OCI-LY7 (cell line): ENCODE results near the gene LPIN3. TPM values are rescaled to one million over a fixed set of nuclear protein-coding genes. Genes with fewer than 3 reads are reported as not detected.

Experiments used
- BruUV-seq: library from RNA; stranded (reverse); fragments of 400-500 nt; replicated peaks from 2 replicates; lab custom pipeline; 2021; lab: Mats Ljungman, UMichigan
- CTCF ChIA-PET: fragments of 300-600 bp; sonication (Branson Sonifier 250); formaldehyde crosslinking; loops from one replicate; lab custom pipeline; 2022; ENCODE audit warnings: antibody characterized with exemption; ENCODE audit not compliant: unreplicated experiment; lab: Charles Lee
- POLR2A ChIA-PET: fragments of 300-600 bp; sonication (Branson Sonifier 250); formaldehyde crosslinking; loops from one replicate; lab custom pipeline; 2022; ENCODE audit warnings: antibody characterized with exemption; lab: Charles Lee
- DNase-seq: peaks from one replicate; pipeline ENCODE4 v3.0.0-alpha.2; 2015; ENCODE audit warnings: low spot score
- H2AFZ ChIP-seq: fragments of 200-600 bp; sonication (generic), shearing (Covaris generic); 2 replicates; pipeline ENCODE4 v1.6.1; 2014; ENCODE audit warnings: mild to moderate bottlenecking, antibody characterized with exemption, low read length, moderate library complexity
- H3K27ac ChIP-seq: fragments of 200-600 bp; sonication (generic); 2 replicates; pipeline ENCODE4 v1.5.1; 2014; ENCODE audit warnings: mixed run types, low read depth, mild to moderate bottlenecking, moderate library complexity, low read length, inconsistent platforms; ENCODE audit not compliant: poor library complexity, severe bottlenecking
- H3K36me3 ChIP-seq: fragments of 200-600 bp; sonication (generic); 2 replicates; pipeline ENCODE4 v1.6.1; 2014; ENCODE audit warnings: mild to moderate bottlenecking, antibody characterized with exemption, low read length, moderate library complexity, mixed read lengths; ENCODE audit not compliant: insufficient read depth
- H3K4me1 ChIP-seq: fragments of 200-600 bp; sonication (generic); 2 replicates; pipeline ENCODE4 v1.5.1; 2014; ENCODE audit warnings: mild to moderate bottlenecking, low read length; ENCODE audit not compliant: insufficient read depth, poor library complexity, severe bottlenecking
- H3K4me2 ChIP-seq: fragments of 200-600 bp; sonication (generic); 2 replicates; pipeline ENCODE4 v1.6.1; 2014; ENCODE audit warnings: mild to moderate bottlenecking, low read length
- H3K4me3 ChIP-seq: fragments of 200-600 bp; sonication (generic); 2 replicates; pipeline ENCODE4 v1.5.1; 2014; ENCODE audit warnings: mild to moderate bottlenecking, low read depth, low read length; ENCODE audit not compliant: poor library complexity, severe bottlenecking
- H3K79me2 ChIP-seq: fragments of 200-600 bp; sonication (generic); 2 replicates; pipeline ENCODE4 v1.6.1; 2016; ENCODE audit warnings: low read depth, mild to moderate bottlenecking, low read length, moderate library complexity, mixed read lengths; ENCODE audit not compliant: insufficient read depth
- H3K9me2 ChIP-seq: fragments of 200-600 bp; sonication (generic); 2 replicates; pipeline ENCODE4 v1.6.1; 2016; ENCODE audit warnings: mild to moderate bottlenecking, low read length, mixed read lengths; ENCODE audit not compliant: insufficient read depth
- H3K9me3 ChIP-seq: fragments of 200-600 bp; sonication (generic); 2 replicates; pipeline ENCODE4 v1.6.1; 2014; ENCODE audit warnings: mild to moderate bottlenecking, mixed run types, low read length, mixed read lengths
- H4K20me1 ChIP-seq: fragments of 200-600 bp; sonication (generic); 2 replicates; pipeline ENCODE4 v1.6.1; 2014; ENCODE audit warnings: mild to moderate bottlenecking, antibody characterized with exemption, low read length, moderate library complexity, mixed read lengths; ENCODE audit not compliant: insufficient read depth
- EZH2phosphoT487 ChIP-seq: fragments of 200-600 bp; sonication (generic); IDR thresholded peaks from 2 replicates; pipeline ENCODE4 v1.6.1; 2018; ENCODE audit warnings: low read depth, borderline replicate concordance, mild to moderate bottlenecking, mixed run types, antibody characterized with exemption, low read length, moderate library complexity, mixed read lengths
- intact Hi-C: fragments of 100-400 bp; cut with micrococcal nuclease; formaldehyde crosslinking; loops from one replicate; pipeline ENCODE4 v1.10.0; 2022; ENCODE audit not compliant: unreplicated experiment
- total RNA-seq, 2 experiments: library from RNA; depleted of rRNA in 1 of 2; stranded (reverse); fragments of >200 nt in 1 of 2; shearing (Covaris generic) in 1 of 2; gene quantifications; 2 replicates each; pipeline ENCODE4 v1.2.3, GENCODE V29; 2014 to 2022
- TF ChIP-seq, protein P1 (sequence below): fragments of 200-600 bp; sonication (generic); conservative IDR thresholded peaks from 2 replicates; pipeline ENCODE4 v1.5.1; 2014; ENCODE audit warnings: mild to moderate bottlenecking, antibody characterized with exemption, low read length, moderate library complexity, mixed read lengths

The LPIN3 gene
- total RNA-seq, 2 experiments from 2014 or later: 0.19 to 2.1 TPM

DNA sequence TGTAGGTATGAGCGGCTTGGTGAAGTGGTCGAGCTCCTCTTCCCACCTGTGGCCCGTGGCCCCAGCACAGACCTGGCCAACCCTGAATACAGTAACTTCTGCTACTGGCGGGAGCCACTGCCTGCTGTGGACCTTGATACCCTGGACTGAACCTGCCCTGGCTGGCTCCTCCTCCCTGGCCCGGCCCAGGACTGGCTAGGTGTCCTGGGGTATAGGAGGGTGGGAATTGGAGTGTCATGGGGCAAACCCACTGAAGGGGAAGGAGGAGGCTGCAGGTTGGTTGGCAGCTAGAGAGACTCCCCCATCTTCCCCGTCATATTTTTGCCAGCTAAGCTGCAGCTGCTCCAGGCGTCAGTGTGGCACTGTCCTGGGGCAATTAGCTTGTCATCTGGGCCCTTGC is 18.1 kb downstream of the LPIN3 start:
- ChIA-PET POLR2A (no interaction called here), CTCF (interaction anchor here (0.6 kb wide), 1 partner anchor 139 kb away, joined by 3 read pairs; no protein-coding TSS in a partner anchor)
- no peak overlapping the region for H3K4me3 ChIP-seq
- DNase-seq: no peak
- H4K20me1 ChIP-seq: no peaks in the 10 kb centered on the region
- no peaks in the 10 kb centered on the region for H3K9me3 ChIP-seq
- no peak overlapping the region for H3K4me2 ChIP-seq
- TF ChIP-seq, protein P1, sequence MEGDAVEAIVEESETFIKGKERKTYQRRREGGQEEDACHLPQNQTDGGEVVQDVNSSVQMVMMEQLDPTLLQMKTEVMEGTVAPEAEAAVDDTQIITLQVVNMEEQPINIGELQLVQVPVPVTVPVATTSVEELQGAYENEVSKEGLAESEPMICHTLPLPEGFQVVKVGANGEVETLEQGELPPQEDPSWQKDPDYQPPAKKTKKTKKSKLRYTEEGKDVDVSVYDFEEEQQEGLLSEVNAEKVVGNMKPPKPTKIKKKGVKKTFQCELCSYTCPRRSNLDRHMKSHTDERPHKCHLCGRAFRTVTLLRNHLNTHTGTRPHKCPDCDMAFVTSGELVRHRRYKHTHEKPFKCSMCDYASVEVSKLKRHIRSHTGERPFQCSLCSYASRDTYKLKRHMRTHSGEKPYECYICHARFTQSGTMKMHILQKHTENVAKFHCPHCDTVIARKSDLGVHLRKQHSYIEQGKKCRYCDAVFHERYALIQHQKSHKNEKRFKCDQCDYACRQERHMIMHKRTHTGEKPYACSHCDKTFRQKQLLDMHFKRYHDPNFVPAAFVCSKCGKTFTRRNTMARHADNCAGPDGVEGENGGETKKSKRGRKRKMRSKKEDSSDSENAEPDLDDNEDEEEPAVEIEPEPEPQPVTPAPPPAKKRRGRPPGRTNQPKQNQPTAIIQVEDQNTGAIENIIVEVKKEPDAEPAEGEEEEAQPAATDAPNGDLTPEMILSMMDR: no peak
- TF ChIP-seq EZH2phosphoT487: no peak
- no peaks in the 10 kb centered on the region for H3K9me2 ChIP-seq
- intact Hi-C loops: no loop called here
- no peak overlapping the region for H3K27ac ChIP-seq
- H3K4me1 ChIP-seq: no peaks in the 10 kb centered on the region
- no peaks in the 10 kb centered on the region for H3K79me2 ChIP-seq
- no TSS peak for BruUV-seq
- no peak overlapping the region for H2AFZ ChIP-seq
- H3K36me3 ChIP-seq: no peaks in the 10 kb centered on the region

DNA sequence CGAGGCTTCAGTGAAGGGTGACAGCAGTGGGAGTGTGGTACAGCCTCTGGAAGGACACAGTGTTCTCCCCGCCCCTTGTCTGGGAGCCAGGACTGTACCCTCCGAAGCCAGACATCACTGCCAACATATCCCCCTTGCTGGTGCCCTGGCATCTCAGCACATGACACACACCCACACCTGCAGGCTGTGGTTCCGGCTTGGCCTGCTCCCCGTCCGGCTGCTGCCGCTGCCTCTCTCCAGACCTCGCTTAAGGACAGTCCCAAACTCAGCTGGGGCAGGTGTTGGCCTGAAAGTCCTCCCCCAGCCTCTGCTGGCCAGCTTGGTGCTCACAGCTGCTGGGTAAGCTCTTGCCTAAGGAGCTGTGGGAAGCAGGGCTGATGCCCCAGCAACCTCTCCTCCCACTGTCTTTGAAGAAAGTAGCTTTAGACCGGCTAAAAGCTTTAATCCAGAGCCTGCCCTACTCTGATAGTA is 19.0 kb downstream of the LPIN3 start:
- no peaks in the 10 kb centered on the region for H3K9me2 ChIP-seq
- TF ChIP-seq, protein P1: no peak
- no peak for TF ChIP-seq EZH2phosphoT487
- H3K4me2 ChIP-seq: no peak overlapping the region
- H3K36me3 ChIP-seq: no peaks in the 10 kb centered on the region
- intact Hi-C loops: no loop called here
- H3K4me1 ChIP-seq: no peaks in the 10 kb centered on the region
- CTCF ChIA-PET: no interaction called here
- no peaks in the 10 kb centered on the region for H4K20me1 ChIP-seq
- no peak overlapping the region for H3K27ac ChIP-seq
- POLR2A ChIA-PET: no interaction called here
- no peak for DNase-seq
- H3K79me2 ChIP-seq: no peaks in the 10 kb centered on the region
- no peaks in the 10 kb centered on the region for H3K9me3 ChIP-seq
- no peak overlapping the region for H2AFZ ChIP-seq
- BruUV-seq: no TSS peak
- no peak overlapping the region for H3K4me3 ChIP-seq

DNA sequence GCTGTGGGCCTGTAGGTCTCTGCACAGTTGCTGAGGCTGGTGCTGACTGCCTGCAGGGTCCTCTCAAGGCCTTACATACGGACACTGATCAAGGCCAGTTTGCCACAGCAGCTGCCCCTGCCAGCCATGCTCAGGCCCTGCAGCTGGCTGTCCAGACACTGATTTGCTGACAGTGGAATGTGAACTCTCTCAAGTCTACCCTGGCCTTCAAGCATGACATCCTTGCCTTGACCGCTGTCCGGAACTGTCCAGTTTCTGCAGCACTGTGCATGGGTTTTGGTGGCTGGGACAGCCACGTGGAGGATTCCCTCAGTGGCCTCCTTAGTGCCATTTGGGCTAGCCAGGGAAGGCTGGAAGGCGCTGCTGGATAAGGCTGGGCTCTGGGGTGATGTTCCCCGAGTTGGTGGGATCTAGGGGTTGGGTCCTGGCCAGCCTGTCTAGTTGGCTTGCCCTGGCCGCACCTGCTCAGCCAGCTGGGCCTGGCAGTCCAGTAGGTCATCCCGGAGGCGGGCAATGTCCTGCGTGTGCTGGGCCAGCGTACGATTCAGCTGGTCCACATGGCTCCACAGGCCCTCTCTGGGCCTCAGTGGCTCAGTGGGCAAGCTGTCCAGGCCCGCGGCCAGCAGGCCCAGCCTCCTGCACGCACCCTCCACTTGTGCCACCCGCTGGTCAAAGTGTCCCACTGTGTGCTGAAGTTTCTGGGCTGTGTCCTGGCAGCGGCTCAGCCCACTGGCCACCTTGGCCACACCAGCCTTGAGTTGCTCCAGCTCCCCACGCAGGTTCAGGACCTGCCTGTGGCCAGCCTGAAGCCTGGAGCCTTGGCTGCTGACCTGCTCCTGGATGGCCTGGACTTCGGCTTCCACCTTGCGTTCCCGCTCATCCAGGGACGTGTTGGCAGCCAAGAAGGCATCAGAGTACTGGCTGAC is 20.5 kb downstream of the LPIN3 start:
- ChIA-PET CTCF (no interaction called here), POLR2A (no interaction called here)
- Histone ChIP-seq H3K4me2 (no peak overlapping the region), H3K27ac (no peak overlapping the region), H3K9me3 (no peaks in the 10 kb centered on the region), H3K4me1 (no peaks in the 10 kb centered on the region), H3K36me3 (no peaks in the 10 kb centered on the region), H3K79me2 (no peaks in the 10 kb centered on the region), H2AFZ (no peak overlapping the region), H3K9me2 (no peaks in the 10 kb centered on the region), H4K20me1 (no peaks in the 10 kb centered on the region), H3K4me3 (no peak overlapping the region)
- TF ChIP-seq EZH2phosphoT487: no peak
- TF ChIP-seq, protein P1: no peak
- intact Hi-C loops: no loop called here
- DNase-seq: no peak
- no TSS peak for BruUV-seq
